ENCODE data around the gene TEK.
"Not testable (repeated sequence)": the region's sequence is repeated elsewhere in the genome, so short reads cannot be mapped to it uniquely, and the experiment has no call there.

TEK gene

DNA sequence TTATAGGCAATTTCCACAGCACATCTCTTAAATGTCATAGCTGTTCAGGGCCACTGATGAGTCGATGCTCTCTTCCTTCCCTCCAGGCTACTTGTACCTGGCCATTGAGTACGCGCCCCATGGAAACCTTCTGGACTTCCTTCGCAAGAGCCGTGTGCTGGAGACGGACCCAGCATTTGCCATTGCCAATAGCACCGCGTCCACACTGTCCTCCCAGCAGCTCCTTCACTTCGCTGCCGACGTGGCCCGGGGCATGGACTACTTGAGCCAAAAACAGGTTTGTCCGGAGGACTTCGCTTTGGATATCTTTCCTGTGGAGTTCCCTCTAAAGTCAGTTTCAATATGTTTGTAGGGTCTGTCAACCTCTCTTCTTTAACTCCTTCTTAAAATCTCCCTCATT lies 103.6 kb downstream of the TEK start:
- DNase-seq (ENCODE audit: low read depth in 2 of 2): no peak

GRCh38 chr9:27227192-27227591 lies 118.2 kb downstream of the TEK start:
- DNase-seq (ENCODE audit: low read depth in 2 of 2): no peak

DNA sequence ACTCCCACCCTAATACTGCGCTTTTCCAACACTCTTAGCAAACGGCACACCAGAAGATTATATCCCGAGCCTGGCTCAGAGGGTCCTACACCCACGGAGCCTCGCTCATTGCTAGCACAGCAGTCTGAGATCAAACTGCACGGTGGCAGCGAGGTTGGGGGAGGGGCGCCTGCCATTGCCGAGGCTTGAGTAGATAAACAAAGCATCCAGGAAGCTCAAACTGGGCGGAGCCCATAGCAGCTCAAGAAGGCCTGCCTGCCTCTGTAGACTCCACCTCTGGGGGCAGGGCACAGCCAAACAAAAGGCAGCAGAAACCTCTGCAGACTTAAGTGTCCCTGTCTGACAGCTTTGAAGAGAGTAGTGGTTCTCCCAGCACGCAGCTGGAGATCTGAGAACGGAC lies 130.6 kb downstream of the TEK start:
- DNase-seq (ENCODE audit: low read depth in 2 of 2): not testable (repeated sequence)

DNA sequence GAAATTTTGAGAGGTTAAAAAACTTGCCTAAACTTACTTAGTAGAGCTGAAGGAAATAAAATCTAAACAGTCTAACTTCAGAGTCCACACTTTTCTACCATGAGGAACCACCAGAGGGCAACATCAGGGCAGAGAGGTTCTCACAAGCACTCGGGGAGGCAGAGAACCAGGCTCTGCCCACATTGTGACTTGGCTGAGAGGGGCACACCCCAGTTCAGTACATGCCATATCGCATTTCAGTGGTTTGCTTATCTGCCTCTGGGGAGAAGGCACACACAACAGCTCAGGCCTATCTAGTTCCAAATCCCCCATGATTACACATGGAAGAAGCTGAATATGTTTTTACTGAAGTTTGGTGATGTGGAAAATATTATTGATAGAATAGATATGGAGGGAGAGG lies 138.7 kb downstream of the TEK start:
- DNase-seq (ENCODE audit: low read depth in 2 of 2): no peak

- DNase-seq (ENCODE audit: low read depth in 2 of 2): no peak
Measured at GRCh38 chr9:27248702-27249101, 139.7 kb downstream of the TEK start.

DNA sequence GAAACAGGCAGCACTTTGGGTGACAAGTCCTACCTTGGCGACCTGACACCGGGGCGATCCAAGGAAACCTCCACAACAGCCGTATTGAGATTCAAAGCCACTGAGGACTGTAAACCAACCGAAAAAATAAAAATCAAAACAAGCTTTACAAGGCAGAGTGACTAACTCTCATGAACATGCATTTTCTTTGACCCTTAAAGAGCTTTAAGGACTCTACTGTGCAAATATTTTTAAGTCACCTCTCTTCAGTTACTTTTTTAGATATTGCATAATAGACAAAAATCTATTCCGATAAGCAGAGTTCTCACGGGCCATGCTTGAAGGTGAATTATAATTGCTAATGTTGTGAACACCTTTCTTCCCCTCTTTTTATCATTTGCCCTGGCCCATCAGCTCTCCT lies 149.6 kb downstream of the TEK start:
- no peak for DNase-seq (ENCODE audit: low read depth in 2 of 2)

- DNase-seq (ENCODE audit: low read depth in 2 of 2): no peak
Measured at GRCh38 chr9:27260789-27261516, 151.9 kb downstream of the TEK start.

- no peak for DNase-seq (ENCODE audit: low read depth in 2 of 2)
Measured at GRCh38 chr9:27261517-27262211, 152.6 kb downstream of the TEK start.

GRCh38 chr9:27272103-27272502 lies 163.1 kb downstream of the TEK start:
- DNase-seq (ENCODE audit: low read depth in 2 of 2): no peak

DNA sequence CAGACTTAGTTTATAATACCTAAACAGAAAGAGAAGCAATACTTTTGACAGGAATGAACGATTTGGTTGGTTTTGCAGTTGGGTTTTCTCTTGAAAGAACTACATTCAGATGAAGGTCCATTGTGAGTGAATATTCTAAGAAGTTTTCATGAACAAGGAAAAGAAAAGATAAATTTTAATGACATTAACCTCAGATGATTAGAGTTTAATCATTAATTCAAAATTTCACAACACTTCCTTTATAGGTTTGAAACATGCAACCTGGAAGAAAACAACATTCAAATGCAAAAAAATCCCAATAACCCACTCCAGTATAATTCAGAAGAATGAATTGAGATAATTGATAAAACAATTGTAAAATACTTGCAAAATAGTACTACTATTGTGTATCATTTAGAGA lies 164.2 kb downstream of the TEK start:
- DNase-seq (ENCODE audit: low read depth in 2 of 2): no peak

DNA sequence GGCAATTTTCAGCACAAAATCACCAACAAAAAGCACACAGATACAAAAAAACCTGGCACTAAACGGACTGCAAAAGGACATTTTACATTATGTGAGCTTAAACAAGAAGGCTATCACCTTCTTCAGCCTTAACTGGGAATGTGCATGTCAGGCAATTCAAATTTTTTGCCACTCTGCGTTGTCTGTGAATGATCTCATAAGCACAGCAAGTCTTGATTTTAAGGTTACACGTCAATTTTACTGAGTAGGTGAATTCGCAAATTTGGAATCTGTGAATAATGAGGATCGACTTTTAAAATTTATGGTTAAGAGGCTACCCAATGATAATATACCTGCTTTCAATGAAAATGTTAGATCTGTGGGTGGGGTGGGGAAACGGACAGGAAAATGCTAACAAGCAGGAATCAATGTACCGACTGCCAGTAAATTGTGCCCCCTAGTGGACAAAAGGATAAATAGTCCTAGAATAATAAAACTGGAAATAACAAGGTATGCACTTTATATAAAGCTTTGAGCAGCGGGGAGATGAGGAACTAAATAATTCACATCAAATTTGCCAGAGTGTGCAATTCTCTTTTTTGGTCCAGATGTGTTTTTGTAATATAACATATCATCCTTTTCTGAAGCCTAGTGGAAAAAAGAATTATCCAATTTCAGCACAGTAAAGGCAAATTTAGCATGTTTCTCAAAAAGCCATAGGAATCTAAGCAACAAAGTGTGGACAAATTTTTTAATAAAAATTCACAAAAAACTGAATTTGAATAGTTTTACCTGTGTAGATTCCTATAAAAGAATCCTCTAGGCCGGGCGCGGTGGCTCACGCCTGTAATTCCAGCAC lies 167.4 kb downstream of the TEK start:
- peak in 1 of 2 donors; percentile 0 for DNase-seq (ENCODE audit: low read depth in 2 of 2)

DNA sequence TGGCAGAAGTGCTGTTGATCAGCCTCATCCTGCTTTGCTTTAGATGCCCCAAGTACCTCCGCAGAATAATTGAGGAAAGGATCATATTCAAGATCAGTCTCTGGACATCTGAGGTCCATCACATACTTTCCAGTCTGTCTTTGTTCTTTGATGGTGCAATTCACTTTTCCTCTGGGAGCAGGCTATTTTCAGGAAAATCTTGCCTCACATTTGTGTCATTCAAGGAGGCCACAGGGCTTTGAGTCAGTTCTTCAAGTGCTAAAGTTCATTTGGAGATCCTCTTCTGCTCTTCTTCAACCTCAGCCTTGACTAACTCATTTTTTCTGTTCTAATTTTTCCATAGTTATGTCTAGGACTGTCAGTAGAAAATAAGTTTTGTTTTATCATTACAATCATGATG lies 169.3 kb downstream of the TEK start:
- no peak for DNase-seq (ENCODE audit: low read depth in 2 of 2)

DNA sequence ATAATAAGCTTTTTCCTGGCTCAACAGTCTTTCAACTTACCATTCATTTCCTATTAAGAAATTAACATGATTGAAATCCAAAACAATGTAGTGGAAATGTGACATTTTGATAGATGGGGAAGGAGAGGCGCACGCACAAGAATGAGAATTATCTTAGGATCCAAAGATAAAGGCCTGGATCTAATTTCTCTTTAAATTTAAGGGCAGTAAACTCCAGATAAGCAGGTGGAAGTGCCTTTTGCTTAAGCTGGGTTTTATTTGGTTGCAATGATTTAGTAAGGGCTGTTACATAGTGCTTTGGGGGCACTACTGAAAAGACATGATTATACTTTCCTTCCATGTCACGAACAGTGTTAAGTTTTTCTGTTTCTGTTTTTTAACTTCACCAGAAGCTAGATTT lies 170.6 kb downstream of the TEK start:
- DNase-seq (ENCODE audit: low read depth in 2 of 2): no peak

All from stimulated activated CD4-positive, alpha-beta T cell treated with anti-CD3 and anti-CD28 coated beads, Interleukin-1b, Interleukin-23, amount 100 ng/mL, for 4 hours (primary cell).